SK-N-SH treated with all-trans-retinoic acid at 6 μM for 48 hours (cell line): ENCODE results near the gene PWWP2B.

ENCODE experiments used
- ATAC-seq: fragments of 200-7000 bp; cut with Tn5 transposase; 3 replicates; pipeline ENCODE4 v1.9.1; 2020; ENCODE audit warnings: mild to moderate bottlenecking, moderate library complexity
- ARNTL ChIP-seq: fragments of 450-650 bp; formaldehyde crosslinking; IDR thresholded peaks from 2 replicates; pipeline ENCODE4 v1.5.0; 2020; ENCODE audit warnings: low read depth, mild to moderate bottlenecking, moderate library complexity, borderline replicate concordance
- BACH2 ChIP-seq: fragments of 250-450 bp; sonication (Bioruptor Pico); IDR thresholded peaks from 2 replicates; pipeline ENCODE4 v1.9.0; 2021; ENCODE audit warnings: mild to moderate bottlenecking, borderline replicate concordance
- CSDC2 ChIP-seq: fragments of 250-450 bp; sonication (Bioruptor Pico); IDR thresholded peaks from 2 replicates; pipeline ENCODE4 v1.5.0; 2020; ENCODE audit warnings: mild to moderate bottlenecking, moderate library complexity
- ESRRG ChIP-seq: fragments of 250-450 bp; sonication (Bioruptor Pico); IDR thresholded peaks from 2 replicates; pipeline ENCODE4 v1.6.1; 2021; ENCODE audit warnings: mild to moderate bottlenecking
- ISL1 ChIP-seq: fragments of 250-450 bp; sonication (Bioruptor Pico); IDR thresholded peaks from 2 replicates; pipeline ENCODE4 v2.1.2; 2022; ENCODE audit warnings: mild to moderate bottlenecking, moderate library complexity
- PATZ1 ChIP-seq: fragments of 250-450 bp; sonication (Bioruptor Pico); IDR thresholded peaks from 2 replicates; pipeline ENCODE4 v1.8.0; 2020; ENCODE audit warnings: mild to moderate bottlenecking, moderate library complexity, borderline replicate concordance
- POU6F1 ChIP-seq: fragments of 250-450 bp; sonication (Bioruptor Pico); IDR thresholded peaks from 2 replicates; pipeline ENCODE4 v1.8.0; 2021; ENCODE audit warnings: low read depth, mild to moderate bottlenecking, moderate library complexity, borderline replicate concordance
- PPARA ChIP-seq: fragments of 250-450 bp; sonication (Bioruptor Pico); IDR thresholded peaks from 2 replicates; pipeline ENCODE4 v1.5.0; 2020; ENCODE audit warnings: mild to moderate bottlenecking, borderline replicate concordance
- SNAI2 ChIP-seq: fragments of 250-450 bp; sonication (Bioruptor Pico); IDR thresholded peaks from 2 replicates; pipeline ENCODE4 v1.5.0; 2020; ENCODE audit warnings: mild to moderate bottlenecking, moderate library complexity
- TCF4 ChIP-seq: fragments of 250-450 bp; sonication (Bioruptor Pico); IDR thresholded peaks from 2 replicates; pipeline ENCODE4 v1.8.0; 2021; ENCODE audit warnings: mild to moderate bottlenecking, moderate library complexity, borderline replicate concordance
- TOX ChIP-seq: fragments of 250-450 bp; sonication (Bioruptor Pico); IDR thresholded peaks from 2 replicates; pipeline ENCODE4 v1.8.0; 2021; ENCODE audit warnings: mild to moderate bottlenecking, moderate library complexity, borderline replicate concordance
- ZFP3 ChIP-seq: fragments of 250-450 bp; sonication (Bioruptor Pico); IDR thresholded peaks from 2 replicates; pipeline ENCODE4 v1.5.0; 2020; ENCODE audit warnings: mild to moderate bottlenecking, moderate library complexity
- ZFP30 ChIP-seq: fragments of 450-650 bp; formaldehyde crosslinking; IDR thresholded peaks from 2 replicates; pipeline ENCODE4 v1.5.0; 2022; ENCODE audit warnings: mild to moderate bottlenecking, moderate library complexity
- ZNF565 ChIP-seq: fragments of 450-650 bp; formaldehyde crosslinking; conservative IDR thresholded peaks from 2 replicates; pipeline ENCODE4 v1.5.0; 2020; ENCODE audit warnings: low read depth, mild to moderate bottlenecking, moderate library complexity
- ZNF70 ChIP-seq: fragments of 450-650 bp; formaldehyde crosslinking; IDR thresholded peaks from 2 replicates; pipeline ENCODE4 v1.5.0; 2020; ENCODE audit warnings: mild to moderate bottlenecking, moderate library complexity
- ZNF8 ChIP-seq: fragments of 450-650 bp; formaldehyde crosslinking; IDR thresholded peaks from 2 replicates; pipeline ENCODE4 v1.5.0; 2020; ENCODE audit warnings: mild to moderate bottlenecking, moderate library complexity
- TF ChIP-seq, protein P1 (sequence below): fragments of 250-450 bp; sonication (Bioruptor Pico); IDR thresholded peaks from 2 replicates; pipeline ENCODE4 v1.5.1; 2020; ENCODE audit warnings: low read depth, mild to moderate bottlenecking, moderate library complexity
- TF ChIP-seq, protein P2 (sequence below): fragments of 250-450 bp; sonication (Bioruptor Pico); IDR thresholded peaks from 2 replicates; pipeline ENCODE4 v1.5.1; 2021; ENCODE audit warnings: mild to moderate bottlenecking, moderate library complexity

The PWWP2B gene

DNA sequence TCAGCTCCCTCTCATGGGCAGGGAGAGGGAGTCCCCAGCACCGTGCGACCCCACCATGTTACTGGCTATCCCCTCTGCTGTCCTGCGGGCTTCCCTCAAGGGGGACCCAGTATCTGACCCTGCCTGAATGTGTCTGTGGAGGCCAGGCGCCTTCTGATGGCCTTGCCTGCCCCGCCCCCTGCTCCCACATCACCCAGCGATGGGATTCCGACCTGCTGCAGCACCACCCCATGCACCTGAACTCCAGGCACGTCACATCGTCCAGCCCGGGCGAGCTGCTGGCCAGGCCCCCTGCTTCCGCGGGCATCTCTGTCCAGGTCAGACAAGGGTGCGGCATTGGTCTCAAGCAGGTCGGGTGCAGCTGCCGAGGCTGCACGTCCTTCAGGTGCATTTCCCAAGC, 46.1 kb upstream of the PWWP2B start:
- no peak for ATAC-seq
- TF ChIP-seq ZFP30 (CRISPR knock-in tag) = no peak
- no peak for TF ChIP-seq POU6F1 (CRISPR knock-in tag)
- TF ChIP-seq, protein P1, sequence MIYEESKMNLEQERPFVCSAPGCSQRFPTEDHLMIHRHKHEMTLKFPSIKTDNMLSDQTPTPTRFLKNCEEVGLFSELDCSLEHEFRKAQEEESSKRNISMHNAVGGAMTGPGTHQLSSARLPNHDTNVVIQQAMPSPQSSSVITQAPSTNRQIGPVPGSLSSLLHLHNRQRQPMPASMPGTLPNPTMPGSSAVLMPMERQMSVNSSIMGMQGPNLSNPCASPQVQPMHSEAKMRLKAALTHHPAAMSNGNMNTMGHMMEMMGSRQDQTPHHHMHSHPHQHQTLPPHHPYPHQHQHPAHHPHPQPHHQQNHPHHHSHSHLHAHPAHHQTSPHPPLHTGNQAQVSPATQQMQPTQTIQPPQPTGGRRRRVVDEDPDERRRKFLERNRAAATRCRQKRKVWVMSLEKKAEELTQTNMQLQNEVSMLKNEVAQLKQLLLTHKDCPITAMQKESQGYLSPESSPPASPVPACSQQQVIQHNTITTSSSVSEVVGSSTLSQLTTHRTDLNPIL = no peak
- TF ChIP-seq ZNF8 = no peak
- TF ChIP-seq CSDC2 (CRISPR knock-in tag) = no peak
- TF ChIP-seq TCF4 (CRISPR knock-in tag) = no peak
- no peak for TF ChIP-seq ISL1 (CRISPR knock-in tag)
- TF ChIP-seq BACH2 (CRISPR knock-in tag) = no peak
- no peak for TF ChIP-seq PPARA (CRISPR knock-in tag)
- no peak for TF ChIP-seq ZNF565 (CRISPR knock-in tag)

DNA sequence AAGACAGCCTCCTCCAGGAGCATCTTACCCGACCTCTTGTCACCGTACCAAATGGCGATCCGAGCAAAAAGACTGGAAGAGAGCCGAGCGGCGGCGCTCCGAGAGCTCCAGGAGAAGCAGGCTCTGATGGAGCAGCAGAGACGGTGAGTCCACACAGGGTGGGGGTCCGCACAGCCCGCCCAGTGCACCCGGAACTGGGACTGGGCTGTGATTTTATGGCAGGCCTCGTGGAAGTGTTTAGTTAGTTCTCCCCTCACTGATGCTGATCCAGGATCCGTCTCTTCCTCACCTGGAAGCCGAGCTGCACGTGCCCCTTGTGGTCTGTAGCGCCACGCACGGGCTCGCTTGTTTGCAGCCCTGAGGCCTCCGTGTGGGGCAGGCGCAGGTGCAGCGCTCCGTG, 45.4 kb upstream of the PWWP2B start:
- no peak for ATAC-seq
- TF ChIP-seq ZFP30 (CRISPR knock-in tag) = no peak
- TF ChIP-seq, protein P2, sequence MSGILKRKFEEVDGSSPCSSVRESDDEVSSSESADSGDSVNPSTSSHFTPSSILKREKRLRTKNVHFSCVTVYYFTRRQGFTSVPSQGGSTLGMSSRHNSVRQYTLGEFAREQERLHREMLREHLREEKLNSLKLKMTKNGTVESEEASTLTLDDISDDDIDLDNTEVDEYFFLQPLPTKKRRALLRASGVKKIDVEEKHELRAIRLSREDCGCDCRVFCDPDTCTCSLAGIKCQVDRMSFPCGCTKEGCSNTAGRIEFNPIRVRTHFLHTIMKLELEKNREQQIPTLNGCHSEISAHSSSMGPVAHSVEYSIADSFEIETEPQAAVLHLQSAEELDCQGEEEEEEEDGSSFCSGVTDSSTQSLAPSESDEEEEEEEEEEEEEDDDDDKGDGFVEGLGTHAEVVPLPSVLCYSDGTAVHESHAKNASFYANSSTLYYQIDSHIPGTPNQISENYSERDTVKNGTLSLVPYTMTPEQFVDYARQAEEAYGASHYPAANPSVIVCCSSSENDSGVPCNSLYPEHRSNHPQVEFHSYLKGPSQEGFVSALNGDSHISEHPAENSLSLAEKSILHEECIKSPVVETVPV (CRISPR knock-in tag) = no peak
- no peak for TF ChIP-seq CSDC2 (CRISPR knock-in tag)
- no peak for TF ChIP-seq ESRRG (CRISPR knock-in tag)
- TF ChIP-seq BACH2 (CRISPR knock-in tag) = no peak
- TF ChIP-seq ZFP3 (CRISPR knock-in tag) = no peak
- TF ChIP-seq ZNF565 (CRISPR knock-in tag) = no peak
- no peak for TF ChIP-seq TOX (CRISPR knock-in tag)
- TF ChIP-seq SNAI2 (CRISPR knock-in tag) = no peak
- no peak for TF ChIP-seq PPARA (CRISPR knock-in tag)
- TF ChIP-seq ZNF8 = no peak

DNA sequence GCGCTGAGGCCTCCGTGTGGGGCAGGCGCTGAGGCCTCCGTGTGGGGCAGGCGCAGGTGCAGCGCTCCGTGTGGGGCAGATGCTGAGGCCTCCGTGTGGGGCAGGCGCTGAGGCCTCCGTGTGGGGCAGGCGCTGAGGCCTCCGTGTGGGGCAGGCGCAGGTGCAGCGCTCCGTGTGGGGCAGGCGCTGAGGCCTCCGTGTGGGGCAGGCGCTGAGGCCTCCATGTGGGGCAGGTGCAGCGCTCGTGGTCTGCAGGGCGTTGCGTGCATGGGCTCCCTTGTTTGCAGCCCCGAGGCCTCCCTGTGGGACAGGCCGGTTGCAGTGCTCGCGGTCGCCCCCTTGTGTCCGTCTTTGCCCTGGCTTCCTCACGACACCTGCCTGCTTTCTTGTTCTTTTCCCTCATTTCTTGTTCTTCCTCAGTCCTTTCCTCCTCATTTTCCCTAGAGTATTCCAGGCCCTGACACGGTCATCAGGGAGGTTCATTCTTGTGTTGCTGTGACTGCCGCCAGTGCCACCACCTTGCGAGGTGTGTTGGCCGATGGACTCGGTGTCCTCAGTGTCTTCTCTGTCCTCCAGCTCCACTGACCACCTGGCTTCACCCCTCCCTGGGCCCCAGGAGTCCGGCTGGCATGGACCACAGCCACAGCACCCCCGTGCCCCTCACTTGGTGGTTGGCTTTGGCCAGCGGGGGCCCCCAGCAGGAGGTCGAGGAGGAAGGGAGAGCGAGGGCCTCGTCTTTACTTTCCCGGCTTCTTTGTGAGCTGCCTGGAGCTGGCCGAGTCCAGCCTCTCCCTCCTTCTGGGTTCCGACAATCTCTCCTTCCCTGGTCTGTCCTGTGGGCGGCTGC, 44.3 kb upstream of the PWWP2B start:
- peak; percentile 90 for ATAC-seq

- no peak for ATAC-seq
- TF ChIP-seq POU6F1 (CRISPR knock-in tag) = no peak
- no peak for TF ChIP-seq ESRRG (CRISPR knock-in tag)
- TF ChIP-seq SNAI2 (CRISPR knock-in tag) = no peak
- no peak for TF ChIP-seq PATZ1
- TF ChIP-seq ZNF8 = no peak
- TF ChIP-seq, protein P1 = no peak
- TF ChIP-seq ZNF70 (CRISPR knock-in tag) = no peak
- no peak for TF ChIP-seq ARNTL (CRISPR knock-in tag)
- TF ChIP-seq, all 23 proteins: peak for 0
Measured at GRCh38 chr10:132353456-132354355, 43.3 kb upstream of the PWWP2B start.
